HEK293 (cell line): ENCODE data around the gene ZFP36.

Experiments used
- BCL11A ChIP-seq: fragments of 450-650 bp; formaldehyde crosslinking; IDR thresholded peaks from 2 replicates; pipeline ENCODE4 v1.5.1; 2016; ENCODE audit warnings: low read depth, missing biosample characterization, missing genetic modification characterization
- GFI1B ChIP-seq: fragments of 450-650 bp; formaldehyde crosslinking; IDR thresholded peaks from 2 replicates; pipeline ENCODE4 v1.5.1; 2016; ENCODE audit warnings: missing biosample characterization, missing genetic modification characterization
- HOXA7 ChIP-seq: sonication (generic); formaldehyde crosslinking; IDR thresholded peaks from 2 replicates; pipeline ENCODE4 v1.8.1; 2022; ENCODE audit warnings: missing genetic modification reagents, borderline replicate concordance
- HOXC10 ChIP-seq: sonication (generic); formaldehyde crosslinking; IDR thresholded peaks from 2 replicates; pipeline ENCODE4 v1.8.1; 2023; ENCODE audit warnings: mild to moderate bottlenecking, missing genetic modification reagents
- KLF10 ChIP-seq: fragments of 450-650 bp; IDR thresholded peaks from 2 replicates; pipeline ENCODE4 v1.5.1; 2018; ENCODE audit warnings: missing biosample characterization, mild to moderate bottlenecking, missing genetic modification characterization
- MYNN ChIP-seq: fragments of 450-650 bp; formaldehyde crosslinking; IDR thresholded peaks from 2 replicates; pipeline ENCODE4 v1.5.1; 2016; ENCODE audit warnings: missing biosample characterization, missing genetic modification characterization, borderline replicate concordance
- MZF1 ChIP-seq: fragments of 450-650 bp; formaldehyde crosslinking; IDR thresholded peaks from 2 replicates; pipeline ENCODE4 v1.5.1; 2017; ENCODE audit warnings: missing biosample characterization, missing genetic modification characterization, borderline replicate concordance
- RBAK ChIP-seq: fragments of 450-650 bp; formaldehyde crosslinking; IDR thresholded peaks from 2 replicates; pipeline ENCODE4 v1.5.1; 2016; ENCODE audit warnings: missing biosample characterization, missing genetic modification characterization
- SP3 ChIP-seq: fragments of 450-650 bp; formaldehyde crosslinking; IDR thresholded peaks from 2 replicates; pipeline ENCODE4 v1.5.1; 2016; ENCODE audit warnings: missing biosample characterization, missing genetic modification characterization
- ZBTB21 ChIP-seq: fragments of 450-650 bp; formaldehyde crosslinking; IDR thresholded peaks from 2 replicates; pipeline ENCODE4 v1.5.1; 2017; ENCODE audit warnings: missing biosample characterization, missing genetic modification characterization
- ZBTB48 ChIP-seq: fragments of 450-650 bp; formaldehyde crosslinking; IDR thresholded peaks from 2 replicates; pipeline ENCODE4 v1.5.1; 2016; ENCODE audit warnings: missing biosample characterization, missing genetic modification characterization
- ZNF157 ChIP-seq: fragments of 450-650 bp; formaldehyde crosslinking; IDR thresholded peaks from 2 replicates; pipeline ENCODE4 v1.5.1; 2016; ENCODE audit warnings: missing biosample characterization, missing genetic modification characterization
- ZNF19 ChIP-seq: fragments of 450-650 bp; formaldehyde crosslinking; IDR thresholded peaks from 2 replicates; pipeline ENCODE4; 2016; ENCODE audit warnings: missing biosample characterization, missing genetic modification characterization, low read depth
- ZNF2 ChIP-seq: fragments of 450-650 bp; formaldehyde crosslinking; IDR thresholded peaks from 2 replicates; pipeline ENCODE4 v1.5.1; 2016; ENCODE audit warnings: missing biosample characterization, missing genetic modification characterization
- ZNF404 ChIP-seq: fragments of 450-650 bp; formaldehyde crosslinking; IDR thresholded peaks from 2 replicates; pipeline ENCODE4 v1.5.1; 2017; ENCODE audit warnings: missing biosample characterization, missing genetic modification characterization
- ZNF416 ChIP-seq: fragments of 450-650 bp; formaldehyde crosslinking; IDR thresholded peaks from 2 replicates; pipeline ENCODE4 v1.5.1; 2016; ENCODE audit warnings: missing biosample characterization, missing genetic modification characterization
- ZNF433 ChIP-seq: fragments of 450-650 bp; formaldehyde crosslinking; IDR thresholded peaks from 2 replicates; pipeline ENCODE4 v1.5.1; 2016; ENCODE audit warnings: missing biosample characterization, missing genetic modification characterization, low read depth
- ZNF626 ChIP-seq: fragments of 450-650 bp; sonication (Bioruptor Pico); formaldehyde crosslinking; IDR thresholded peaks from 2 replicates; pipeline ENCODE4 v1.5.1; 2018; ENCODE audit warnings: missing biosample characterization, missing genetic modification characterization, inconsistent platforms
- ZNF658 ChIP-seq: fragments of 450-650 bp; formaldehyde crosslinking; IDR thresholded peaks from 2 replicates; pipeline ENCODE4; 2016; ENCODE audit warnings: missing biosample characterization, missing genetic modification characterization
- ZNF664 ChIP-seq: fragments of 450-650 bp; formaldehyde crosslinking; IDR thresholded peaks from 2 replicates; pipeline ENCODE4 v1.5.1; 2016; ENCODE audit warnings: missing biosample characterization, missing genetic modification characterization
- ZNF670 ChIP-seq: fragments of 450-650 bp; formaldehyde crosslinking; IDR thresholded peaks from 2 replicates; pipeline ENCODE4 v1.5.1; 2016; ENCODE audit warnings: missing biosample characterization, missing genetic modification characterization, low read depth
- ZNF768 ChIP-seq: fragments of 450-650 bp; formaldehyde crosslinking; IDR thresholded peaks from 2 replicates; pipeline ENCODE4 v1.5.1; 2018; ENCODE audit warnings: missing biosample characterization, mild to moderate bottlenecking, missing genetic modification characterization
- TF ChIP-seq, protein P1 (sequence below): fragments of 450-650 bp; formaldehyde crosslinking; IDR thresholded peaks from 2 replicates; pipeline ENCODE4 v1.5.1; 2017; ENCODE audit warnings: missing biosample characterization, missing genetic modification characterization
- TF ChIP-seq, protein P2 (sequence below): fragments of 450-650 bp; formaldehyde crosslinking; IDR thresholded peaks from 2 replicates; pipeline ENCODE4 v1.5.1; 2017; ENCODE audit warnings: missing biosample characterization, missing genetic modification characterization
- TF ChIP-seq, protein P3 (sequence below): fragments of 450-650 bp; formaldehyde crosslinking; IDR thresholded peaks from 2 replicates; pipeline ENCODE4 v1.5.1; 2016; ENCODE audit warnings: missing biosample characterization, missing genetic modification characterization, low read depth
- TF ChIP-seq, protein P4 (sequence below): fragments of 450-650 bp; formaldehyde crosslinking; IDR thresholded peaks from 2 replicates; pipeline ENCODE4 v1.5.1; 2016; ENCODE audit warnings: missing biosample characterization, missing genetic modification characterization
- TF ChIP-seq, protein P5 (sequence below): fragments of 450-650 bp; formaldehyde crosslinking; conservative IDR thresholded peaks from 2 replicates; pipeline ENCODE4 v1.5.1; 2016; ENCODE audit warnings: low read depth, missing biosample characterization, missing genetic modification characterization
- TF ChIP-seq, protein P6 (sequence below): fragments of 450-650 bp; formaldehyde crosslinking; IDR thresholded peaks from 2 replicates; pipeline ENCODE4 v1.5.1; 2016; ENCODE audit warnings: missing biosample characterization, missing genetic modification characterization

Gene ZFP36

DNA sequence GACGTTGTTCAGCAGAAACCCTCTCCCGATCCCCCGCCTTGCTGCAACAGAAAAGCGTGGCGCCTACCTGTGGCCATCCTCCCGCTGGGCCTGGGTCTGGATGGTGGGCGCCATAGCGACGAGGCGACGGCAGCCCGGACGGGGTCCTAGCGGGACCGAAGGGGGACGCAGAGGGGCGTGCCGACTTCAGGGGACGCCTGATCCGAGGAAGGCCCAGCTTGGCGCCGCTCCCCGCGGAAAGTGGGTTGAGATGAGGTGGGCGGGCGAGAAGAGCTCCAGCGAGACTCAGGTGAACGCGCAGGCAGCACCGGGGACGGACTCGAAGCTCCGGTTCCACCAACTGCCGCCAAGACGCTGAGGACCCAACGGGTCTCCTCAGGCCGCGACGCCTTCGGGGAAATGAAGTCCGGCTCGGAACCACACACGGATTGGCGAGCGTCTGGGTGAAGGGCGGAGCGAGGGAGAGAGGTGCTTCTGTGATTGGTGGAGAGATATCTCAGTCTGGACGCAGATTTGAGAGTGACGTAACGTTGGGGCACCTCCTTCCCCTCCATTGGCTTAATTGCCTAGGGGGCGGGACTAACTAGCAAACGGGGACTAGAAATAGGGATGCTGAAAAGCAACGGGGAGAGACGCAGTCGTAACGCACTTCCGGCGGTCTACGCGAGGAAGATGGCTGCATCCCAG lies 15.8 kb upstream of the ZFP36 start, which contains the start of the genes MED29 and PAF1 (continued):
- TF ChIP-seq ZNF416 (tag by site-specific recombination) (no peak), ZNF658 (tag by site-specific recombination) (no peak; the same call in 1 of the 2 replicates), MZF1 (tag by site-specific recombination) (peak; percentile 91), ZNF626 (no peak), ZBTB21 (peak; percentile 95), RBAK (0 out of 2 replicates have a peak, but pooled peaks have one; percentile 17), ZNF404 (tag by site-specific recombination) (no peak), KLF10 (tag by site-specific recombination) (peak; percentile 62), GFI1B (tag by site-specific recombination) (no peak), ZNF670 (tag by site-specific recombination) (no peak), ZNF768 (tag by site-specific recombination) (no peak; the same call in 1 of the 2 replicates), ZNF19 (tag by site-specific recombination) (no peak), ZNF433 (tag by site-specific recombination) (no peak), ZNF664 (tag by site-specific recombination) (0 out of 2 replicates have a peak, but pooled peaks have one; percentile 27), SP3 (tag by site-specific recombination) (peak; percentile 97), HOXC10 (CRISPR knock-in tag) (no peak), BCL11A (tag by site-specific recombination) (peak; percentile 45; the same call in 1 of the 2 replicates), HOXA7 (CRISPR knock-in tag) (no peak), ZBTB48 (tag by site-specific recombination) (peak; percentile 88), ZNF2 (tag by site-specific recombination) (peak; percentile 97), MYNN (tag by site-specific recombination) (peak; percentile 80), ZNF157 (tag by site-specific recombination) (no peak)
- TF ChIP-seq, protein P1, sequence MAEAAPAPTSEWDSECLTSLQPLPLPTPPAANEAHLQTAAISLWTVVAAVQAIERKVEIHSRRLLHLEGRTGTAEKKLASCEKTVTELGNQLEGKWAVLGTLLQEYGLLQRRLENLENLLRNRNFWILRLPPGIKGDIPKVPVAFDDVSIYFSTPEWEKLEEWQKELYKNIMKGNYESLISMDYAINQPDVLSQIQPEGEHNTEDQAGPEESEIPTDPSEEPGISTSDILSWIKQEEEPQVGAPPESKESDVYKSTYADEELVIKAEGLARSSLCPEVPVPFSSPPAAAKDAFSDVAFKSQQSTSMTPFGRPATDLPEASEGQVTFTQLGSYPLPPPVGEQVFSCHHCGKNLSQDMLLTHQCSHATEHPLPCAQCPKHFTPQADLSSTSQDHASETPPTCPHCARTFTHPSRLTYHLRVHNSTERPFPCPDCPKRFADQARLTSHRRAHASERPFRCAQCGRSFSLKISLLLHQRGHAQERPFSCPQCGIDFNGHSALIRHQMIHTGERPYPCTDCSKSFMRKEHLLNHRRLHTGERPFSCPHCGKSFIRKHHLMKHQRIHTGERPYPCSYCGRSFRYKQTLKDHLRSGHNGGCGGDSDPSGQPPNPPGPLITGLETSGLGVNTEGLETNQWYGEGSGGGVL (tag by site-specific recombination), result no peak; the same call in none of the 2 replicates
- TF ChIP-seq, protein P2, sequence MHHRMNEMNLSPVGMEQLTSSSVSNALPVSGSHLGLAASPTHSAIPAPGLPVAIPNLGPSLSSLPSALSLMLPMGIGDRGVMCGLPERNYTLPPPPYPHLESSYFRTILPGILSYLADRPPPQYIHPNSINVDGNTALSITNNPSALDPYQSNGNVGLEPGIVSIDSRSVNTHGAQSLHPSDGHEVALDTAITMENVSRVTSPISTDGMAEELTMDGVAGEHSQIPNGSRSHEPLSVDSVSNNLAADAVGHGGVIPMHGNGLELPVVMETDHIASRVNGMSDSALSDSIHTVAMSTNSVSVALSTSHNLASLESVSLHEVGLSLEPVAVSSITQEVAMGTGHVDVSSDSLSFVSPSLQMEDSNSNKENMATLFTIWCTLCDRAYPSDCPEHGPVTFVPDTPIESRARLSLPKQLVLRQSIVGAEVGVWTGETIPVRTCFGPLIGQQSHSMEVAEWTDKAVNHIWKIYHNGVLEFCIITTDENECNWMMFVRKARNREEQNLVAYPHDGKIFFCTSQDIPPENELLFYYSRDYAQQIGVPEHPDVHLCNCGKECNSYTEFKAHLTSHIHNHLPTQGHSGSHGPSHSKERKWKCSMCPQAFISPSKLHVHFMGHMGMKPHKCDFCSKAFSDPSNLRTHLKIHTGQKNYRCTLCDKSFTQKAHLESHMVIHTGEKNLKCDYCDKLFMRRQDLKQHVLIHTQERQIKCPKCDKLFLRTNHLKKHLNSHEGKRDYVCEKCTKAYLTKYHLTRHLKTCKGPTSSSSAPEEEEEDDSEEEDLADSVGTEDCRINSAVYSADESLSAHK, result peak; percentile 73
- TF ChIP-seq, protein P3, sequence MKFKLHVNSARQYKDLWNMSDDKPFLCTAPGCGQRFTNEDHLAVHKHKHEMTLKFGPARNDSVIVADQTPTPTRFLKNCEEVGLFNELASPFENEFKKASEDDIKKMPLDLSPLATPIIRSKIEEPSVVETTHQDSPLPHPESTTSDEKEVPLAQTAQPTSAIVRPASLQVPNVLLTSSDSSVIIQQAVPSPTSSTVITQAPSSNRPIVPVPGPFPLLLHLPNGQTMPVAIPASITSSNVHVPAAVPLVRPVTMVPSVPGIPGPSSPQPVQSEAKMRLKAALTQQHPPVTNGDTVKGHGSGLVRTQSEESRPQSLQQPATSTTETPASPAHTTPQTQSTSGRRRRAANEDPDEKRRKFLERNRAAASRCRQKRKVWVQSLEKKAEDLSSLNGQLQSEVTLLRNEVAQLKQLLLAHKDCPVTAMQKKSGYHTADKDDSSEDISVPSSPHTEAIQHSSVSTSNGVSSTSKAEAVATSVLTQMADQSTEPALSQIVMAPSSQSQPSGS (tag by site-specific recombination), result peak; percentile 99
- TF ChIP-seq, protein P4, sequence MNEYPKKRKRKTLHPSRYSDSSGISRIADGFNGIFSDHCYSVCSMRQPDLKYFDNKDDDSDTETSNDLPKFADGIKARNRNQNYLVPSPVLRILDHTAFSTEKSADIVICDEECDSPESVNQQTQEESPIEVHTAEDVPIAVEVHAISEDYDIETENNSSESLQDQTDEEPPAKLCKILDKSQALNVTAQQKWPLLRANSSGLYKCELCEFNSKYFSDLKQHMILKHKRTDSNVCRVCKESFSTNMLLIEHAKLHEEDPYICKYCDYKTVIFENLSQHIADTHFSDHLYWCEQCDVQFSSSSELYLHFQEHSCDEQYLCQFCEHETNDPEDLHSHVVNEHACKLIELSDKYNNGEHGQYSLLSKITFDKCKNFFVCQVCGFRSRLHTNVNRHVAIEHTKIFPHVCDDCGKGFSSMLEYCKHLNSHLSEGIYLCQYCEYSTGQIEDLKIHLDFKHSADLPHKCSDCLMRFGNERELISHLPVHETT, result peak; percentile 83
- TF ChIP-seq, protein P5, sequence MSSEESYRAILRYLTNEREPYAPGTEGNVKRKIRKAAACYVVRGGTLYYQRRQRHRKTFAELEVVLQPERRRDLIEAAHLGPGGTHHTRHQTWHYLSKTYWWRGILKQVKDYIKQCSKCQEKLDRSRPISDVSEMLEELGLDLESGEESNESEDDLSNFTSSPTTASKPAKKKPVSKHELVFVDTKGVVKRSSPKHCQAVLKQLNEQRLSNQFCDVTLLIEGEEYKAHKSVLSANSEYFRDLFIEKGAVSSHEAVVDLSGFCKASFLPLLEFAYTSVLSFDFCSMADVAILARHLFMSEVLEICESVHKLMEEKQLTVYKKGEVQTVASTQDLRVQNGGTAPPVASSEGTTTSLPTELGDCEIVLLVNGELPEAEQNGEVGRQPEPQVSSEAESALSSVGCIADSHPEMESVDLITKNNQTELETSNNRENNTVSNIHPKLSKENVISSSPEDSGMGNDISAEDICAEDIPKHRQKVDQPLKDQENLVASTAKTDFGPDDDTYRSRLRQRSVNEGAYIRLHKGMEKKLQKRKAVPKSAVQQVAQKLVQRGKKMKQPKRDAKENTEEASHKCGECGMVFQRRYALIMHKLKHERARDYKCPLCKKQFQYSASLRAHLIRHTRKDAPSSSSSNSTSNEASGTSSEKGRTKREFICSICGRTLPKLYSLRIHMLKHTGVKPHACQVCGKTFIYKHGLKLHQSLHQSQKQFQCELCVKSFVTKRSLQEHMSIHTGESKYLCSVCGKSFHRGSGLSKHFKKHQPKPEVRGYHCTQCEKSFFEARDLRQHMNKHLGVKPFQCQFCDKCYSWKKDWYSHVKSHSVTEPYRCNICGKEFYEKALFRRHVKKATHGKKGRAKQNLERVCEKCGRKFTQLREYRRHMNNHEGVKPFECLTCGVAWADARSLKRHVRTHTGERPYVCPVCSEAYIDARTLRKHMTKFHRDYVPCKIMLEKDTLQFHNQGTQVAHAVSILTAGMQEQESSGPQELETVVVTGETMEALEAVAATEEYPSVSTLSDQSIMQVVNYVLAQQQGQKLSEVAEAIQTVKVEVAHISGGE (tag by site-specific recombination), result peak; percentile 96
- TF ChIP-seq, protein P6, sequence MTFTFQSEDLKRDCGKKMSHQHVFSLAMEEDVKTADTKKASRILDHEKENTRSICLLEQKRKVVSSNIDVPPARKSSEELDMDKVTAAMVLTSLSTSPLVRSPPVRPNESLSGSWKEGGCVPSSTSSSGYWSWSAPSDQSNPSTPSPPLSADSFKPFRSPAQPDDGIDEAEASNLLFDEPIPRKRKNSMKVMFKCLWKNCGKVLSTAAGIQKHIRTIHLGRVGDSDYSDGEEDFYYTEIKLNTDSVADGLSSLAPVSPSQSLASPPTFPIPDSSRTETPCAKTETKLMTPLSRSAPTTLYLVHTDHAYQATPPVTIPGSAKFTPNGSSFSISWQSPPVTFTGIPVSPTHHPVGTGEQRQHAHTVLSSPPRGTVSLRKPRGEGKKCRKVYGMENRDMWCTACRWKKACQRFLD (tag by site-specific recombination), result no peak
